H9 (cell line): ENCODE data around the gene TTC7B. TPM values are rescaled to one million over a fixed set of nuclear protein-coding genes. Genes with fewer than 3 reads are reported as not detected.

ENCODE experiments used
- DNase-seq: peaks from one replicate; pipeline ENCODE4 v3.0.0-alpha.2; 2017
- H2AFZ ChIP-seq: one replicate; pipeline ENCODE4 v1.6.1; 2013; ENCODE audit warnings: mild to moderate bottlenecking, low read length, control low read depth, moderate library complexity
- H2AK5ac ChIP-seq: 2 replicates; pipeline ENCODE4 v1.6.1; 2013; ENCODE audit warnings: low read length, control low read depth, mixed read lengths; ENCODE audit not compliant: insufficient read length
- H2BK120ac ChIP-seq: one replicate; pipeline ENCODE4 v1.6.1; 2013; ENCODE audit warnings: low read depth, mild to moderate bottlenecking, low read length, control low read depth, inconsistent platforms; ENCODE audit not compliant: poor library complexity, severe bottlenecking
- H2BK12ac ChIP-seq: 2 replicates; pipeline ENCODE4 v1.6.1; 2013; ENCODE audit warnings: low read length, control low read depth, mixed read lengths, low read depth; ENCODE audit not compliant: insufficient read length
- H2BK15ac ChIP-seq: 2 replicates; pipeline ENCODE4 v1.6.1; 2013; ENCODE audit warnings: low read depth, low read length, control low read depth
- H2BK20ac ChIP-seq: one replicate; pipeline ENCODE4 v1.6.1; 2013; ENCODE audit warnings: low read depth, mild to moderate bottlenecking, low read length, control low read depth, inconsistent platforms; ENCODE audit not compliant: poor library complexity, severe bottlenecking
- H2BK5ac ChIP-seq: 2 replicates; pipeline ENCODE4 v1.6.1; 2013; ENCODE audit warnings: low read length, control low read depth, mixed read lengths; ENCODE audit not compliant: insufficient read length
- H3K14ac ChIP-seq: 2 replicates; pipeline ENCODE4 v1.6.1; 2013; ENCODE audit warnings: low read length, control low read depth; ENCODE audit not compliant: insufficient read depth
- H3K18ac ChIP-seq: 2 replicates; pipeline ENCODE4 v1.6.1; 2013; ENCODE audit warnings: low read depth, mild to moderate bottlenecking, mixed read lengths, low read length, control low read depth; ENCODE audit not compliant: insufficient read length
- H3K23ac ChIP-seq: 2 replicates; pipeline ENCODE4 v1.6.1; 2013; ENCODE audit warnings: low read length, control low read depth, mixed read lengths, low read depth; ENCODE audit not compliant: insufficient read length
- H3K23me2 ChIP-seq: 2 replicates; pipeline ENCODE4 v1.6.1; 2013; ENCODE audit warnings: low read depth, mild to moderate bottlenecking, mixed read lengths, low read length, control low read depth; ENCODE audit not compliant: insufficient read length, poor library complexity, severe bottlenecking
- H3K27ac ChIP-seq: 2 replicates; pipeline ENCODE4 v1.5.1; 2013; ENCODE audit warnings: low read length, control low read depth, mixed read lengths, low read depth; ENCODE audit not compliant: insufficient read length
- H3K27me3 ChIP-seq: 2 replicates; pipeline ENCODE4 v1.6.1; 2013; ENCODE audit warnings: low read length, control low read depth, inconsistent platforms; ENCODE audit not compliant: insufficient read depth
- H3K4ac ChIP-seq: 2 replicates; pipeline ENCODE4 v1.6.1; 2013; ENCODE audit warnings: low read depth, mild to moderate bottlenecking, control low read depth, inconsistent platforms, low read length, moderate library complexity
- H3K4me1 ChIP-seq: 2 replicates; pipeline ENCODE4 v1.6.1; 2013; ENCODE audit warnings: low read length, control low read depth, inconsistent platforms; ENCODE audit not compliant: insufficient read depth
- H3K4me2 ChIP-seq: 2 replicates; pipeline ENCODE4 v1.6.1; 2013; ENCODE audit warnings: low read length, control low read depth, mixed read lengths; ENCODE audit not compliant: insufficient read length, insufficient read depth
- H3K56ac ChIP-seq: 2 replicates; pipeline ENCODE4 v1.6.1; 2013; ENCODE audit warnings: low read depth, mild to moderate bottlenecking, mixed read lengths, low read length, control low read depth; ENCODE audit not compliant: insufficient read length
- H3K79me1 ChIP-seq: 2 replicates; pipeline ENCODE4 v1.6.1; 2013; ENCODE audit warnings: low read depth, mild to moderate bottlenecking, moderate library complexity, low read length, control low read depth, inconsistent platforms; ENCODE audit not compliant: insufficient read depth, poor library complexity, severe bottlenecking
- H3K79me2 ChIP-seq: 2 replicates; pipeline ENCODE4 v1.6.1; 2013; ENCODE audit warnings: low read length, control low read depth, inconsistent platforms; ENCODE audit not compliant: insufficient read depth
- H3K9ac ChIP-seq: 2 replicates; pipeline ENCODE4 v1.6.1; 2013; ENCODE audit warnings: low read length, control low read depth, mixed read lengths; ENCODE audit not compliant: insufficient read length; ENCODE audit errors: extremely low read depth
- H3K9me3 ChIP-seq: one replicate; pipeline ENCODE4 v1.6.1; 2013; ENCODE audit warnings: low read depth, low read length, inconsistent platforms; ENCODE audit not compliant: control insufficient read depth
- H3T11ph ChIP-seq: one replicate; pipeline ENCODE4 v1.6.1; 2013; ENCODE audit warnings: mild to moderate bottlenecking, low read length, control low read depth, inconsistent platforms
- H4K20me1 ChIP-seq: one replicate; pipeline ENCODE4 v1.6.1; 2013; ENCODE audit not compliant: control insufficient read depth, insufficient read length, insufficient read depth
- H4K5ac ChIP-seq: 2 replicates; pipeline ENCODE4 v1.6.1; 2013; ENCODE audit warnings: low read depth, mild to moderate bottlenecking, mixed read lengths, low read length, control low read depth; ENCODE audit not compliant: insufficient read length
- H4K8ac ChIP-seq: replicated peaks from 2 replicates; pipeline ENCODE4 v1.6.1; 2013; ENCODE audit warnings: low read length, control low read depth, mixed read lengths, low read depth; ENCODE audit not compliant: insufficient read length
- H4K91ac ChIP-seq: 2 replicates; pipeline ENCODE4 v1.6.1; 2013; ENCODE audit warnings: low read depth, mild to moderate bottlenecking, moderate library complexity, mixed read lengths, low read length, control low read depth; ENCODE audit not compliant: insufficient read length
- H3K27ac Mint-ChIP-seq, 3 experiments: 2 replicates in 2 of 3; 3 replicates in 1 of 3; pipeline ENCODE4 v1.8.0; 2020 to 2021; ENCODE audit warnings: mixed read lengths in 3 of 3, mild to moderate bottlenecking in 1 of 3, moderate library complexity in 1 of 3
- H3K27me3 Mint-ChIP-seq: 2 replicates; pipeline ENCODE4 v1.8.0; 2021; ENCODE audit warnings: low read depth, mild to moderate bottlenecking, moderate library complexity, mixed read lengths
- H3K36me3 Mint-ChIP-seq, 3 experiments: 2 replicates in 2 of 3; 3 replicates in 1 of 3; pipeline ENCODE4 v1.8.0; 2020 to 2021; ENCODE audit warnings: low read depth in 3 of 3, mixed read lengths in 3 of 3; ENCODE audit not compliant: insufficient read depth in 1 of 3
- H3K4me1 Mint-ChIP-seq, 2 experiments: 2 replicates each; pipeline ENCODE4 v1.8.0; 2020; ENCODE audit warnings: mixed read lengths in 2 of 2
- H3K4me3 Mint-ChIP-seq, 2 experiments: 2 replicates in 1 of 2; 3 replicates in 1 of 2; pipeline ENCODE4 v1.8.0; 2020 to 2021; ENCODE audit warnings: mild to moderate bottlenecking in 2 of 2, mixed read lengths in 2 of 2, moderate library complexity in 1 of 2
- H3K9me3 Mint-ChIP-seq, 2 experiments: 2 replicates in 1 of 2; 3 replicates in 1 of 2; pipeline ENCODE4 v1.8.0; 2020; ENCODE audit warnings: mild to moderate bottlenecking in 2 of 2, mixed read lengths in 2 of 2, moderate library complexity in 1 of 2
- CTCF ChIP-seq: fragments of 200-600 bp; sonication (generic); conservative IDR thresholded peaks from 3 replicates; pipeline ENCODE4 v1.8.0; 2021; ENCODE audit warnings: antibody characterized with exemption, mild to moderate bottlenecking
- WGBS: extraction: QIAGEN DNeasy Blood & Tissue Kit; methylation state at CpG from one replicate; pipeline ENCODE4 v1.1.7; 2013; ENCODE audit warnings: missing lambda C conversion rate, low lambda C conversion rate, mixed read lengths; ENCODE audit not compliant: insufficient read length; ENCODE audit errors: extremely low coverage; 5-methylcytosine and 5-hydroxymethylcytosine counted together
- total RNA-seq: library from RNA; stranded (reverse); gene quantifications from 2 replicates; pipeline ENCODE4 v1.2.1, GENCODE V29; 2021

TTC7B gene
- total RNA-seq, 1 experiment from 2014 or later: 33.7 TPM

DNA sequence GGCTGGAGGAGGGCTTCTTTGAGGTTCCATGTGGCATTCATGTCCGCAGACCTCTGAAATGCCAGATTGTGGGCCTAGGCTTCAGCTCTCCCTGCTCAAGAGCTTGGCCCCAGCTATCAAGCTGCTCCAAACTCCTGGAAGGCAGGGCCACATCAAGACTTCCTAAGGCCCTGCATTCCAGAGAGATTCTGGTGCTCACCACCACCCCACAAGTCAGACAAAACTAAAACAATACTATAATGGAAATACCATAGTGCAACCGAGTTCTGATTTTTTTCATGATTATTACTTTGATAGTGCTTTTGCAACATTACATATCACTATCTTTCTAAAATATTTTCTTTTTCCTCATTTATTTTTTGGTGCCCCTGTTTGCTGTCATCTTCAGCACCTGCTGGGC, 333.1 kb downstream of the TTC7B start:
- no peak overlapping the region for H2AK5ac ChIP-seq
- no peak for DNase-seq

More for the DNA sequence above, 333.1 kb downstream of the TTC7B start:
- Histone ChIP-seq H3K23me2 (no peaks in the 10 kb centered on the region), H3K9ac (no peak overlapping the region), H3K79me1 (no peaks in the 10 kb centered on the region), H3K27me3 (no peaks in the 10 kb centered on the region), H3K79me2 (no peaks in the 10 kb centered on the region), H3T11ph (no peak overlapping the region), H3K4me2 (no peak overlapping the region), H4K5ac (no peak overlapping the region), H4K20me1 (no peaks in the 10 kb centered on the region), H2AFZ (no peak overlapping the region), H2BK12ac (no peak overlapping the region), H3K14ac (no peak overlapping the region), H2BK15ac (no peak overlapping the region), H3K56ac (no peak overlapping the region), H2BK120ac (no peak overlapping the region), H2BK20ac (no peak overlapping the region), H3K9me3 (no peaks in the 10 kb centered on the region), H3K4ac (no peak overlapping the region), H2BK5ac (no peak overlapping the region), H4K8ac (no peak overlapping the region), H3K23ac (no peak overlapping the region), H3K18ac (no peak overlapping the region), H3K27ac (no peak overlapping the region), H4K91ac (no peak overlapping the region), H3K4me1 (no peaks in the 10 kb centered on the region)
- no CpG with 5 or more reads among the region's 2 CpGs for WGBS
- Mint-ChIP-seq H3K4me3 (no peak overlapping the region), H3K4me1 (peaks cover 4 to 13% of the 10 kb centered on the region in 2 experiments), H3K36me3 (peaks cover 0 to 8% (median 0%) of the 10 kb centered on the region in 3 experiments; a peak in 3 of 7 replicates), H3K9me3 (peaks cover 8 to 9% of the 10 kb centered on the region in 2 experiments), H3K27me3 (peaks cover 14% of the 10 kb centered on the region), H3K27ac (no peak overlapping the region)
- TF ChIP-seq CTCF: no peak
